ENCODE data around the gene CHST15.
"Not testable (repeated sequence)": the region's sequence is repeated elsewhere in the genome, so short reads cannot be mapped to it uniquely, and the experiment has no call there.

The CHST15 gene

GRCh38 chr10:124042656-124043309, 50.6 kb downstream of the CHST15 start:
- no peak for DNase-seq

- DNase-seq, result no peak
Observed at GRCh38 chr10:124041675-124042445, 51.5 kb downstream of the CHST15 start.

- no peak for DNase-seq
Observed at GRCh38 chr10:124040451-124041188, 52.8 kb downstream of the CHST15 start.

- no peak for DNase-seq
Observed at GRCh38 chr10:124039483-124040013, 53.9 kb downstream of the CHST15 start.

- DNase-seq, result no peak
Observed at GRCh38 chr10:124037784-124038183, 55.6 kb downstream of the CHST15 start.

GRCh38 chr10:124037286-124037685, 56.1 kb downstream of the CHST15 start:
- DNase-seq, result no peak

- no peak for DNase-seq
Observed at GRCh38 chr10:124036746-124037145, 56.7 kb downstream of the CHST15 start.

- DNase-seq, result peak; percentile 21
Observed at GRCh38 chr10:124035928-124036558, 57.4 kb downstream of the CHST15 start.

- no peak for DNase-seq
Observed at GRCh38 chr10:124035306-124035927, 58.0 kb downstream of the CHST15 start.

- DNase-seq, result not testable (repeated sequence)
Observed at GRCh38 chr10:124034576-124035305, 58.7 kb downstream of the CHST15 start.

- no peak for DNase-seq
Observed at GRCh38 chr10:124033887-124034218, 59.5 kb downstream of the CHST15 start.

GRCh38 chr10:124032971-124033886, 60.2 kb downstream of the CHST15 start:
- DNase-seq, result no peak

- DNase-seq, result no peak
Observed at GRCh38 chr10:124032087-124032935, 61.1 kb downstream of the CHST15 start.

- DNase-seq, result no peak
Observed at GRCh38 chr10:124030492-124031110, 62.8 kb downstream of the CHST15 start.

- no peak for DNase-seq
Observed at GRCh38 chr10:124030061-124030460, 63.3 kb downstream of the CHST15 start.

GRCh38 chr10:124029559-124029958, 63.8 kb downstream of the CHST15 start:
- no peak for DNase-seq

- DNase-seq, result no peak
Observed at GRCh38 chr10:124028700-124029480, 64.5 kb downstream of the CHST15 start.

GRCh38 chr10:124027651-124028050, 65.7 kb downstream of the CHST15 start:
- no peak for DNase-seq
